GM21515 (cell line): Measurements from ENCODE around the gene CEP128.

Experiments used
- ATAC-seq: cut with Tn5 transposase; IDR thresholded peaks from one replicate; pipeline ENCODE4 v1.9.1; 2021; ENCODE audit not compliant: unreplicated experiment

CEP128 gene

DNA sequence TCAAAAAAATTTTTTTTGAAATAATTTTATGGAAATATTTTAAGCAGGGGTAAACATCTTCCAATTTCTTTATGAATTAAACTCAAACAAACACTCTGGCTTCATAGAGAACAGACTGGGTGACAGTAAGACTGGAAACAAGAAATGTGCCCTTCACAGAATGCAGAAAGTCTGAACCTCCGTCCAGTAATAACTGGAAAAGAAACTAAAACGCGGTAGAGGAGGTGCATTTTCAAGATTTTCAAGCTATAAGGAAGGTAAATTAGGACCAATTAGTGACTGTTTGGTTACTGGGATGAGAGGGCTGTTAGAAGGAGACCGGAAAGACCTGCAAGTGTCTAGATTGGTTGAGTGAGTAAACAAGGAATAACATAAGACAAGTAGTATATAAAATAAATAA, 245.7 kb downstream of the CEP128 start:
- peak; percentile 89 for ATAC-seq

DNA sequence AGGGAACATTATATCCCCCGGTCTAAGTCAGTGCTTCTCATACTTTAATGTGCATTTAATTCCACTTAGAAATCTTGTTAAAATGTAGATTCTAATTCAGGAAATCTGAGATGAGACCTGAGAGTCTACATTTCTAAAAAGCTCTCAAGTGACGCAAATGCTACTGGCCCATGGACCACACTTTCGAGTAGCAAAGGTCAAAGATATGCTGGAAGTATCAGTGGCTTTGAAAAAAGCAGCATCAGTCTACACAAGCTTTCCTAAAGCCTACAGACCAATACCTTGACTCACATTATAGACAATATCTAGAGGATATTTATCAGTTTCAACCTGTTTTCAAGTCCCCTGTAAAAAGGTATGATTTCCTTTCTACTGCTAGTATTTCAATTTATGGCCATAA, 248.6 kb downstream of the CEP128 start:
- ATAC-seq, result no peak

- ATAC-seq, result no peak
Observed at GRCh38 chr14:80681651-80682050, 259.9 kb downstream of the CEP128 start.

GRCh38 chr14:80679273-80679672, 262.3 kb downstream of the CEP128 start:
- no peak for ATAC-seq

GRCh38 chr14:80678436-80678835, 263.1 kb downstream of the CEP128 start:
- no peak for ATAC-seq

GRCh38 chr14:80669426-80669825, 272.1 kb downstream of the CEP128 start:
- no peak for ATAC-seq

GRCh38 chr14:80664576-80664975, 277.0 kb downstream of the CEP128 start:
- no peak for ATAC-seq

DNA sequence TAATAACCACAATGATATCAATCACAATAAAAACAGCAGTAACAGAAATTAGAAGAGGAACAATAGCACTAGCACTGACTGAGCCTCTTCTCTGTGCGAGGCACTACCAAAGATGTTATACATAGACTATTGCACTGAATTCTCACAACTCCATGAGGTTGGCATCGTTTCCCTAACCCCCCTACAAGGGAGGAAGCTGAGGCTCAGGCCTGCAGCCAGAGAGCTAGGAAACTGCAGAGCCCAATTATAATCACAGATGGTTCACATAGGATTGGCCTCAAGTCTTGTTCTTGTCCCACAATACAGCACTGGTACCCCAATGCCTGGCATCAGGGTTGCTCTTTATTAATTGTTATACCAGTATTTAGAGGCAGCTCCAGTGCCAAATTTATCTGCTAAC, 278.0 kb downstream of the CEP128 start:
- ATAC-seq, result no peak

GRCh38 chr14:80659783-80660182, 281.8 kb downstream of the CEP128 start:
- no peak for ATAC-seq

DNA sequence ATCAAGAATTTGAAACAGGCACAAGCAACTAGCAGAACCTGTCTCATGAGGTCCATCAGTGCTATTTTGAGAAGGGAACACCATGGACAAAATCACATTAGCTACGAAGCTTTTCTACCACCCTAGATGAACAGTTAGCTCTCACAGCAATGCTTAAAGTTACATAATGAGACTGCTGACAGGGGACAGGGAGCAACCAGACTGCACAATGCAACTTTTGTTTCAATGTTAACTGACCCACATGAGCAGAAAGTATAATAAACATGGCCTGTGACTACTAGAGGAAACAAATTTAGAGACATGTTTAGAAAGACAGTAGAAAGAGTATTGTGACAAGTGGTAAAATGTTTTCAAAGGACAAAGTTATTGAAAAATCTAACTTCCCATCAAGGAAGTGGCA, 282.8 kb downstream of the CEP128 start:
- ATAC-seq, result no peak

DNA sequence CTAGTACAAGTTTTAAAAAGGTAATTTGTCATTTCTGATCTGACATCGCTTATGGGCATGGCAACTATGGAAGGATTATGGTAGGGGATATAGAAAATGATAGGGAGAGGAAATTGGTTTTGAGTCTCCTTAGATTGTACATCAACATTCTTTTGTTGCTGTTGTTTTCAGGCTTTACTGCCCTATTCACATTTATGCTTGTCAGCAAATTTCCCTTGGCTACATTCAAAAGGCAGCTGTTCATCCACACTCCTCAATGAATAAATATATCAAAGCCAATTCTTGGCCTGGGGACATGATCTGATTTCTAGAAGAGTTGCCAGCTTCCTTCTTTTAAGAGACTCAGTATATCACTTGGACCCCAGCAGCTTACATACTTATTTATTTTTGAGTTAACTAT, 283.4 kb downstream of the CEP128 start:
- ATAC-seq, result no peak

GRCh38 chr14:80653956-80654355, 287.6 kb downstream of the CEP128 start:
- no peak for ATAC-seq

GRCh38 chr14:80645667-80646413, 295.7 kb downstream of the CEP128 start:
- no peak for ATAC-seq

- no peak for ATAC-seq
Observed at GRCh38 chr14:80644826-80645225, 296.7 kb downstream of the CEP128 start.

GRCh38 chr14:80638620-80639515, 302.7 kb downstream of the CEP128 start:
- ATAC-seq, result no peak

- ATAC-seq, result no peak
Observed at GRCh38 chr14:80637756-80638619, 303.6 kb downstream of the CEP128 start.

DNA sequence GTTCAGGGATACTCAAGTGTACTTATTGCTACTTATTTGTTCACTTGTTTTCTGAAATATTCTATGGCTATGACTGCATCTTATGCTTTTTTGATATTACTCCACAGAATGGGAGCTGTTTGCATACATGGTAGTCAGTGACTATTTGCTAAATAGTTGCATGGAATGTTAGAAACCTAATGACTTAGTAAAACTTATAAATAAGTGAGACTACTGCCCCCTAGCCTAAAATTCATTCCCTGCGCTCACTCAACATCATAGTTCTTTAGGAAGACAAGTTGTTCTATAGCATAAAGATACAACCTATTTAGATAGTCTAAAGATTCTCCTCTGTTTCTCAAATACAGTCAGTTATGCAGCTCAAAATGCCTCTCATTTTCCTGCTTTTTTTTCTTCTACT, 305.5 kb downstream of the CEP128 start:
- no peak for ATAC-seq

- no peak for ATAC-seq
Observed at GRCh38 chr14:80634106-80634758, 307.3 kb downstream of the CEP128 start.

DNA sequence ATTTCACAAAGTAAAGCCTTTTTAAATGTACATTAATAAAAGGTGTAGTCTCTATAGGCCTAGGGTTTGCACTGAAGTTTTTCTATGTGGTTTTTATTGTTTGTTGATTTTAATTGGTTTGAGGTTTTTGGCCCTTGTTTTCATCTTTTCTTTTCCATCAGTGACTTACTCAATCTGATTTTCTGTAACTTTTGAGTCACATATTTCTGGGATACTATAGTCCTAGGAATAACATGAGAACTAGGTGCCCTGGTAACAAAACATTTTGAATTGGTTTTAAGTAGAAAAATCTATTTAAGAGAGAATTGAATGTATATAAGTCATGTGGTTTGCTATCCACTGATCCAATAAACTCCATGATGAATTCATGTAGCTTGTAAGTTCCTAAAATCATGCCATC, 311.9 kb downstream of the CEP128 start:
- no peak for ATAC-seq

GRCh38 chr14:80628547-80628946, 313.0 kb downstream of the CEP128 start:
- no peak for ATAC-seq

DNA sequence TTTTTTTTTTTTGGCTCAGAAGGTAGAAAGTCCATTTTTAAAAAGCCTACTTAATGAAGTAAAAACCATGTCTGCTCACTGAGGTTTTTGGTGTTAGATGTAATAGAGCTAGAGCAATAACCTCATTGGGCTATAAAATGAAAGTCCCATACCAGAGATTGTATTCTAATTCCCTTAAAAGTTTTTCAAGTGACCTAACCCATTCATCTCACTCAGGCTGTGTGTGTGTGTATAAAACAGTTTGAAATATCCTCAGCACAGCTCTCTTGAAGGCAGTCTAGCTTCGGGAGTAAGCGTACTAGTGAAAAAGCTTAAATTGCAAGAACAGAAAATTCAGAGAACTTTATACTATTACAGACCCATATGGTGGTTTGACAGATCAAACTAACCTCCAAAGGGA, 313.8 kb downstream of the CEP128 start:
- no peak for ATAC-seq
